Adrenal gland (tissue), 12 donors: ENCODE data around the gene ARHGAP26. TPM values are rescaled to one million over a fixed set of nuclear protein-coding genes. Genes with fewer than 3 reads are reported as not detected.

Experiments used
- DNase-seq, 7 donors: peaks; one replicate each; pipeline ENCODE4 v3.0.0-alpha.2; 2019 to 2020
- H3K27ac ChIP-seq, 5 donors: fragments of 200-600 bp; sonication (generic) in 4 of 5; 1 replicate in 3 of 5; 2 replicates in 2 of 5; pipeline versions ENCODE4 v1.5.1 to v1.8.0; 2016 to 2020; ENCODE audit warnings: mild to moderate bottlenecking in 1 of 5
- H3K27me3 ChIP-seq: fragments of 200-600 bp; 2 replicates; pipeline ENCODE4 v1.8.0; 2021
- H3K36me3 ChIP-seq, 2 donors: fragments of 200-600 bp; replicated peaks in 1 of 2; 1 replicate in 1 of 2; 2 replicates in 1 of 2; pipeline versions ENCODE4 v1.5.1 to v1.8.0; 2018 to 2022
- H3K4me1 ChIP-seq, 2 donors: fragments of 200-600 bp; replicated peaks in 1 of 2; 1 replicate in 1 of 2; 2 replicates in 1 of 2; pipeline versions ENCODE4 v1.5.1 to v1.8.0; 2018 to 2021
- H3K4me3 ChIP-seq, 4 donors: fragments of 200-600 bp; sonication (generic) in 3 of 4; one replicate each; pipeline ENCODE4 v1.5.1; 2016 to 2018
- H3K9me3 ChIP-seq, 3 donors: fragments of 200-600 bp; sonication (generic) in 1 of 3; replicated peaks in 1 of 3; 1 replicate in 2 of 3; 2 replicates in 1 of 3; pipeline versions ENCODE4 v1.5.1 to v1.8.0; 2016 to 2021
- POLR2A ChIP-seq, 2 donors: fragments of 450-650 bp; IDR thresholded peaks; one replicate each; pipeline ENCODE4 v1.6.1; 2017; ENCODE audit warnings: antibody characterized with exemption in 2 of 2, mild to moderate bottlenecking in 2 of 2, moderate library complexity in 1 of 2
- WGBS, 4 donors: extraction: QIAGEN DNeasy Blood & Tissue Kit in 2 of 4; methylation state at CpG; one replicate each; pipeline versions ENCODE4 v1.1.5 to v1.1.7; 2013 to 2017; 5-methylcytosine and 5-hydroxymethylcytosine counted together
- intact Hi-C, 2 donors: fragments of 100-400 bp; cut with DNase I; formaldehyde crosslinking; loops; one replicate each; pipeline versions ENCODE4 v1.14.1 to v1.15.0; 2022 to 2023
- polyA plus RNA-seq, 3 donors: library from polyadenylated mRNA; stranded (reverse); fragments of 200-250 nt in 2 of 3; fragments of 350-450 nt in 1 of 3; fragmentation: Illumina TruSeq in 1 of 3; extraction: RNeasy Lipid Tissue Mini Kit (QIAGEN cat#74804) in 1 of 3; gene quantifications; one replicate each; pipeline ENCODE4 v1.2.3, GENCODE V29; 2013 to 2014
- total RNA-seq, 9 donors: library from RNA; depleted of rRNA in 4 of 9; stranded (reverse); fragments of >200 nt in 4 of 9; fragments of 120-200 nt in 1 of 9; fragmentation: NEBNext Ultra II Directional in 1 of 9; extraction: Animal tissue kit (Norgen Biotek cat#: 25700) in 1 of 9; gene quantifications; one replicate each; pipeline versions ENCODE4 v1.1.0 to v1.2.4, GENCODE V29; 2013 to 2023
- TF ChIP-seq, protein P1 (sequence below), 6 experiments: fragments of 450-650 bp in 4 of 6; fragments of 200-600 bp in 2 of 6; sonication (generic) in 1 of 6; IDR thresholded peaks; 1 replicate in 5 of 6; 2 replicates in 1 of 6; pipeline versions ENCODE4 v1.5.1 to v1.8.0; 2016 to 2021; ENCODE audit warnings: antibody characterized with exemption in 6 of 6, mild to moderate bottlenecking in 2 of 6, moderate library complexity in 1 of 6
- donor health status: healthy with polysubstance abuse.
- donor health status: Bipolar disorder and iron deficiency.
- donor health status: DM: yes; HTN: yes; CAD: no.
- donor health status: DM: no; HTN: no; CAD: no.
- donor health status: DM: no; HTN: no; CAD: no.
- donor health status: DM: yes; HTN: yes; CAD: no.

ARHGAP26 gene
- total and polyA plus RNA-seq, 12 donors: 3.0 to 21.7 (median 10.8) TPM

DNA sequence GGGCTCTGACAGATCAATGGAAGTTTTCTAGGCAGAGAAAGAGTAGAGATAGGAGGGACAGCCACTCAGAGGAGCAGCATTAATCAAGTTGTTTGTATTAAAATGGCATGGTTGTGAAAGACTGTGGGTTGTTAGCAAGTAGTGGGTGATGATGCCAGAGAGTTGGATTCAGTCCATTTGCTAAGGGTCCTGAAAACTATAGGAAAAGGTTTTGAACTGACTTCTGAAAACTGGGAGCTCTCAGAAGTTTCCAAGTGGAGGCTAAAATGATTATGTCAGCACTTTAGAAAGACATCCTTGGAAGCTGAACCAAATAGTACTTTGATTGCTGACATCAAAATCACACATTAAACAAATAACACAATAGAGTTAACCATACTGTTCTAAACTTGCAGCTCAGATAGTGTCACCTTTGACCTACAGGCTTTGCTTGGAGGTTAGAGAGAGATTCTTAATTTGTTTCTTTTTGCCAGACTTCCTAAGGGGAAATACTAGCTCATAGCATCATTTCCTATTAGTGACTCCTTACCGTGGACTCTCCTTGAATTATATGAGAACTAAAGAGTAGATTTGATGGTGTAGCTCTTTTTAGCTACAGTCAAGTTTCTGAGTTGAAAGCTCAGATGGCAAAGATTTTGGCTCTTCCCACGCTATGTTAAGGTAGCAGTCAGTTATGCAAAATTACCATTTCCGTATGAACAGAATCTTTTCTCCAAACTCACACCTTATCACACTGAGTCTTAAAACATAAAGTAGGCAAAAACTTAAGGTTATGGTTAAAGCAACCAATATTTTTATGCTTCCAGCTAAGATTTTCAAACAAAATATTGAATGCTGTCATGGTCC, 356.2 kb downstream of the ARHGAP26 start:
- no peaks in the 10 kb centered on the region for H3K36me3 ChIP-seq
- H3K9me3 ChIP-seq: no peaks in the 10 kb centered on the region
- H3K27ac ChIP-seq: no peak overlapping the region
- no peak overlapping the region for H3K4me3 ChIP-seq
- intact Hi-C loops: no loop called here
- H3K4me1 ChIP-seq: peaks cover 15 to 34% of the 10 kb centered on the region in 2 donors
- TF ChIP-seq POLR2A (IDR thresholded peaks at IDR 0.05): no peak
- TF ChIP-seq, protein P1, sequence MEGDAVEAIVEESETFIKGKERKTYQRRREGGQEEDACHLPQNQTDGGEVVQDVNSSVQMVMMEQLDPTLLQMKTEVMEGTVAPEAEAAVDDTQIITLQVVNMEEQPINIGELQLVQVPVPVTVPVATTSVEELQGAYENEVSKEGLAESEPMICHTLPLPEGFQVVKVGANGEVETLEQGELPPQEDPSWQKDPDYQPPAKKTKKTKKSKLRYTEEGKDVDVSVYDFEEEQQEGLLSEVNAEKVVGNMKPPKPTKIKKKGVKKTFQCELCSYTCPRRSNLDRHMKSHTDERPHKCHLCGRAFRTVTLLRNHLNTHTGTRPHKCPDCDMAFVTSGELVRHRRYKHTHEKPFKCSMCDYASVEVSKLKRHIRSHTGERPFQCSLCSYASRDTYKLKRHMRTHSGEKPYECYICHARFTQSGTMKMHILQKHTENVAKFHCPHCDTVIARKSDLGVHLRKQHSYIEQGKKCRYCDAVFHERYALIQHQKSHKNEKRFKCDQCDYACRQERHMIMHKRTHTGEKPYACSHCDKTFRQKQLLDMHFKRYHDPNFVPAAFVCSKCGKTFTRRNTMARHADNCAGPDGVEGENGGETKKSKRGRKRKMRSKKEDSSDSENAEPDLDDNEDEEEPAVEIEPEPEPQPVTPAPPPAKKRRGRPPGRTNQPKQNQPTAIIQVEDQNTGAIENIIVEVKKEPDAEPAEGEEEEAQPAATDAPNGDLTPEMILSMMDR (IDR thresholded peaks at IDR 0.05): no peak
- WGBS, 4 donors: 73 to 77% (median 75%) methylated on average over 3 of the region's 3 CpGs
- H3K27me3 ChIP-seq: no peaks in the 10 kb centered on the region
- DNase-seq: no peak

DNA sequence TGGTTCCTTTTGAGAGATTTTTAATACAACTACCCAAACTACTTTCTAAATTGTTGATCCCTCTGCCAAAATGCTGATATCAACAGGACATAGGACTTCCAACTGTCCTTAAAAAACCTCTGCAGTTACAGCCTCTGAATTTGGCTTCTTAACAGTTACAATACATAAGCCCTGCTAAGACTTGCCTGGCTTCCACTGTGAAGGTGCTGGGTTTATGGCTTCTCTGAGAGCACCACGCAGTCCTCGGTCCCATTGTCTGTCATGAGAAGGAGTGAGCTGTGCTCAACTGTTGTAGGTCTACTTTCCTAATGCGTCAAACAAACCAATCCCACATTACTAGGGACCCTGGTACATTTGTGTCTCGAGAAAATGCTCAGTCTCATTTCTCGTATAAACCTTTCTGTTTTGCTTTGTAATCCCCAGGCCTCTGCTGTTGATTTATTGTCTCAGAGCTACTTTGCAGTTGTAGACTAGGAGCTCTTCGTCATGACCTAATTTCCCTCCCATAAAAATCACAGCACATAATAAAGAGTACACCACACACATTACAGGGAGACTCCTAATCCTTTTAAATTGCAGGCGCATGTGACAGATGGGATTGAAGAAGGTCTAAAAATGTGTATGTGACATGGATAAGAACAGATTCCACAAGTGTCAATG, 358.4 kb downstream of the ARHGAP26 start:
- TF ChIP-seq POLR2A (IDR thresholded peaks at IDR 0.05): no peak
- TF ChIP-seq, protein P1 (IDR thresholded peaks at IDR 0.05): no peak
- Histone ChIP-seq H3K36me3 (no peaks in the 10 kb centered on the region), H3K4me1 (peaks cover 15 to 34% of the 10 kb centered on the region in 2 donors), H3K4me3 (no peak overlapping the region), H3K9me3 (no peaks in the 10 kb centered on the region), H3K27ac (no peak overlapping the region), H3K27me3 (no peaks in the 10 kb centered on the region)
- no peak for DNase-seq
- intact Hi-C loops: no loop called here
- WGBS, 4 donors: 68 to 84% (median 70%) methylated on average over 7 of the region's 7 CpGs

DNA sequence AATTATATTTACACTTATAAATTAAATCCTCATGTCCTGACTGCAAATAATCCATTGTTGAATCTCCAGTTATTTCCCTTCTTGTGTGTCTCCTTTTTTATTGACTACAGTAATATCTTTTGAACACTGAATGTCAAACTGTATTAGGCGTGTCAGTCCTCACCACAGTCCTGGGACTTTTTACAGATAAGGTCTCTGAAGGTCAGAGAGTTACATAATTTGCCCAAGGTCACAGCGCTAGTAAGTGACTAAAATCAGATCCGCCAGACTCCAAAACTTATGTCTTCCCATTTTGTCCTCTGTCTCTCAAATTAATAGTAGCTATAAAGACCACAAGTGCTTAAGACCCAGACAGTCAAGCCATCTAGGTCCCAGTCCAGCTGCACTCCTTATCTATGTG, 359.0 kb downstream of the ARHGAP26 start:
- no peak overlapping the region for H3K27ac ChIP-seq

More for the DNA sequence above, 359.0 kb downstream of the ARHGAP26 start:
- peak in 2 of 7 donors; percentile 20 to 25 for DNase-seq
- TF ChIP-seq POLR2A (IDR thresholded peaks at IDR 0.05): no peak
- TF ChIP-seq, protein P1 (IDR thresholded peaks at IDR 0.05): no peak
- no peaks in the 10 kb centered on the region for H3K36me3 ChIP-seq
- 40 to 62% (median 51%) methylated on average over 3 of the region's 3 CpGs for WGBS, 4 donors
- no peaks in the 10 kb centered on the region for H3K9me3 ChIP-seq
- H3K27me3 ChIP-seq: no peaks in the 10 kb centered on the region
- H3K4me3 ChIP-seq: no peak overlapping the region
- intact Hi-C loops: no loop called here
- peaks cover 15 to 34% of the 10 kb centered on the region in 2 donors for H3K4me1 ChIP-seq
